Tibial nerve (tissue), 4 donors: Measurements from ENCODE around the gene ARMCX4.

Source experiments
- CTCF ChIP-seq, 5 experiments: fragments of 200-600 bp in 3 of 5; fragments of 450-650 bp in 2 of 5; sonication (generic) in 3 of 5; IDR thresholded peaks; one replicate each; pipeline ENCODE4 v1.5.1; 2016 to 2019; ENCODE audit warnings: antibody characterized with exemption in 5 of 5, mild to moderate bottlenecking in 3 of 5, moderate library complexity in 2 of 5
- EP300 ChIP-seq, 2 donors: sonication (generic); formaldehyde crosslinking; IDR thresholded peaks; one replicate each; pipeline ENCODE4 v1.6.1; 2017; ENCODE audit warnings: antibody characterized with exemption in 2 of 2, mild to moderate bottlenecking in 1 of 2
- POLR2A ChIP-seq, 2 donors: fragments of 450-650 bp; IDR thresholded peaks; one replicate each; pipeline ENCODE4 v1.6.1; 2017; ENCODE audit warnings: antibody characterized with exemption in 2 of 2, mild to moderate bottlenecking in 2 of 2, moderate library complexity in 2 of 2

- TF ChIP-seq POLR2A (IDR thresholded peaks at IDR 0.05) (no peak), CTCF (IDR thresholded peaks at IDR 0.05) (no peak), EP300 (IDR thresholded peaks at IDR 0.05) (no peak)
Observed at GRCh38 chrX:101507986-101508385, 22.7 kb downstream of the ARMCX4 start.
